Ishikawa (cell line): ENCODE data around the gene FAM111B.

ENCODE experiments used
- CEBPB ChIP-seq: IDR thresholded peaks from 2 replicates; pipeline ENCODE4 v1.6.1; 2012
- EP300 ChIP-seq: IDR thresholded peaks from 2 replicates; pipeline ENCODE4 v1.6.1; 2012; ENCODE audit warnings: borderline replicate concordance
- FOXM1 ChIP-seq: IDR thresholded peaks from 2 replicates; pipeline ENCODE4 v1.6.1; 2012; ENCODE audit warnings: low read depth, borderline replicate concordance
- MAX ChIP-seq: IDR thresholded peaks from 2 replicates; pipeline ENCODE4 v1.6.1; 2012
- RAD21 ChIP-seq: IDR thresholded peaks from 2 replicates; pipeline ENCODE4 v1.6.1; 2012; ENCODE audit warnings: low read depth
- TAF1 ChIP-seq: IDR thresholded peaks from 2 replicates; pipeline ENCODE4 v1.6.1; 2012; ENCODE audit warnings: low read depth, mild to moderate bottlenecking
- TCF12 ChIP-seq: IDR thresholded peaks from 2 replicates; pipeline ENCODE4 v1.6.1; 2012; ENCODE audit warnings: low read depth
- TEAD4 ChIP-seq: IDR thresholded peaks from 2 replicates; pipeline ENCODE4 v1.6.1; 2012
- ZBTB7A ChIP-seq: IDR thresholded peaks from 2 replicates; pipeline ENCODE4 v1.6.1; 2012; ENCODE audit warnings: low read depth

- TF ChIP-seq TEAD4 (no peak), RAD21 (no peak), TCF12 (no peak), CEBPB (no peak), MAX (no peak), FOXM1 (no peak), ZBTB7A (no peak), EP300 (no peak), TAF1 (no peak)
These were observed 34.8 kb downstream of the FAM111B start for GRCh38 chr11:59141673-59142460.
